Cardiac fibroblast (primary cell): ENCODE data around the gene RNF2.

Experiments
- DNase-seq, 2 donors: peaks; one replicate each; pipeline versions ENCODE4 v3.0.0 to v3.0.0-alpha.2; 2010; ENCODE audit warnings: low read depth in 2 of 2
- H3K4me3 ChIP-seq, 2 donors: replicated peaks in 1 of 2; 1 replicate in 1 of 2; 2 replicates in 1 of 2; pipeline ENCODE4 v1.5.1; 2011; ENCODE audit warnings: low read depth in 2 of 2, low read length in 2 of 2, mild to moderate bottlenecking in 2 of 2, moderate library complexity in 1 of 2
- TF ChIP-seq, protein P1 (sequence below): IDR thresholded peaks from one replicate; pipeline ENCODE4 v1.5.1; 2011; ENCODE audit warnings: low read depth, mild to moderate bottlenecking, low read length, inconsistent platforms

Gene RNF2

GRCh38 chr1:185049670-185050069 is 4.3 kb downstream of the RNF2 start:
- no peak overlapping the region for H3K4me3 ChIP-seq
- DNase-seq: no peak
- TF ChIP-seq, protein P1, sequence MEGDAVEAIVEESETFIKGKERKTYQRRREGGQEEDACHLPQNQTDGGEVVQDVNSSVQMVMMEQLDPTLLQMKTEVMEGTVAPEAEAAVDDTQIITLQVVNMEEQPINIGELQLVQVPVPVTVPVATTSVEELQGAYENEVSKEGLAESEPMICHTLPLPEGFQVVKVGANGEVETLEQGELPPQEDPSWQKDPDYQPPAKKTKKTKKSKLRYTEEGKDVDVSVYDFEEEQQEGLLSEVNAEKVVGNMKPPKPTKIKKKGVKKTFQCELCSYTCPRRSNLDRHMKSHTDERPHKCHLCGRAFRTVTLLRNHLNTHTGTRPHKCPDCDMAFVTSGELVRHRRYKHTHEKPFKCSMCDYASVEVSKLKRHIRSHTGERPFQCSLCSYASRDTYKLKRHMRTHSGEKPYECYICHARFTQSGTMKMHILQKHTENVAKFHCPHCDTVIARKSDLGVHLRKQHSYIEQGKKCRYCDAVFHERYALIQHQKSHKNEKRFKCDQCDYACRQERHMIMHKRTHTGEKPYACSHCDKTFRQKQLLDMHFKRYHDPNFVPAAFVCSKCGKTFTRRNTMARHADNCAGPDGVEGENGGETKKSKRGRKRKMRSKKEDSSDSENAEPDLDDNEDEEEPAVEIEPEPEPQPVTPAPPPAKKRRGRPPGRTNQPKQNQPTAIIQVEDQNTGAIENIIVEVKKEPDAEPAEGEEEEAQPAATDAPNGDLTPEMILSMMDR: no peak

- H3K4me3 ChIP-seq: no peak overlapping the region
- TF ChIP-seq, protein P1: no peak
- DNase-seq: no peak
Observed at GRCh38 chr1:185050823-185051451, 5.6 kb downstream of the RNF2 start.

GRCh38 chr1:185053204-185053603 is 7.8 kb downstream of the RNF2 start:
- DNase-seq: no peak
- TF ChIP-seq, protein P1: no peak
- no peak overlapping the region for H3K4me3 ChIP-seq

DNA sequence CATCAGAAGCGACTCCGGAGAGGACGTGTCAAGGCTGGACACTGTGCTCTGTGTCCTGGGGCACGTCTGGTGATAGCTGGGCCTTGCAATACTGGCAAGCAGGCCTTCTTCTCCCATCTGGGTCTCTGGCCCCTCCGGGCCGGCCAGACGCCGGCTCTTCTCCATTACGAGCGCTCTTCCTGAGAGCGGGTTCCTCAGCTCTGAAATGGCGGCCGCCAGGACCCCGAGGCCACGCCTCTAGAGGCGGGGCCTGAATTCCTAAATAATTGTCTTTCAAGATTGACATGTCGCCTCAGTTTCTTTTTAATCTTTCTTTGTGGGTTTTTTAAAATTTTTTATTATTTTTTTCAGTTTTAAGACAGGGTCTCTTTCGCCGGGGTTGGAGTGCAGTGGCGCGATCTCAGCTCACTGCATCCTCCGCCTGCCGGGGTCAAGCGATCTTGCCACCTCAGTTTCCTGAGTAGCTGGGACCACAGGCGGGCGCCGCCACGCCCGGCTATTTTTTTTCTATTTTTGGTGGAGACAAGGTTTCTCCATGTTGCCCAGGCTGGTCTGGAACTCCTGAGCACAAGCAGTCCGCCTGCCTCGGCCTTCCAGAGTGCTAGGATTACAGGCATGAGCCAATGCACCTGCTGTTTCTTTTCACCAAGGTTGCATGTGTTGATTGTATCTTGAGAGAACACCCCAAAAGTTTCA is 9.2 kb downstream of the RNF2 start:
- no peak for DNase-seq
- TF ChIP-seq, protein P1: no peak
- no peak overlapping the region for H3K4me3 ChIP-seq

DNA sequence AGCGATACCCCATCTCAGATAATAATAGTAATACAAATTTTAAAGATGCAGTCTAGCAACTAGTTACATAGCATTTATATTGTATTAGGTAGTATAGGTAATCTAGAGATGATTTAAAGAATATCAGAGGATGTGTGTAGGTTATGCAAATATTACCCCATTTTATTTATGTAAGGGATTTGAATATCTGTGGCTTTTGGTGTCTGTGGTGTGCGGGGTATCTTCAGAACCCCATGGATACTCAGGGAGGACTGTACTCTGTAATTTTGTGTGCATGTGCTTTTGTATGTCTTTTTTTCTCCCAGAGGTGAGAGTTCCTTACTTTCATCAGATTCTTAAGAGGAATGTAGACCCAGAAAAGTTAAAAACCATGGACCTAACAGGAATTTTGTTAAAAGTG is 12.8 kb downstream of the RNF2 start:
- H3K4me3 ChIP-seq: no peak overlapping the region
- TF ChIP-seq, protein P1: no peak
- DNase-seq: no peak

DNA sequence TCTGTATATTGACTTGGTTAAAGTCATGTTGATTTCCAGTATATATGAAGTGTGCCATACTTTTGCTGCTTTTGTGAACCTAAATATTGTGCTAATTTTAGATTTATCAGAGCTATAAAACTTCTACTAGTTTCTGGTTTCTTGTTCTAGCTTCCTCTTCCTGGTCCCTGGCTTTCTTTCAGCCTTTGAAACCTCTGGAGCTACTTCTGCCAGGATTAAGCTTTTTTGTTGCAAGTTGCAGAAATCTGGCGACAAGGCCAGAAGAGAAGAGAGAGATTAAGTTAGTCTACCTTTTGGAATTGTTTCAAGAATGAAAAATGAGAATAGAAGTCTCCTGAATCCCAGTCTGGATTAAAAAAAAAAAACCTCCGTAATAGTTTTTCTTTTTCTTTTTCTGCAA is 13.5 kb downstream of the RNF2 start:
- H3K4me3 ChIP-seq: no peak overlapping the region
- TF ChIP-seq, protein P1: no peak
- DNase-seq: peak in 1 of 2 donors; percentile 55
